DND-41 (cell line): Measurements from ENCODE around the gene UBTD1.

ENCODE experiments used
- ATAC-seq: fragments of 200-7000 bp; cut with Tn5 transposase; 3 replicates; pipeline ENCODE4 v1.9.1; 2021; ENCODE audit warnings: low read depth; ENCODE audit not compliant: insufficient read depth
- DNase-seq: peaks from one replicate; pipeline ENCODE4 v3.0.0-alpha.2; 2020
- H2AFZ ChIP-seq: 2 replicates; pipeline ENCODE4 v1.6.0; 2012; ENCODE audit warnings: low read depth, low read length
- H3K27ac ChIP-seq: 2 replicates; pipeline ENCODE4 v1.5.1; 2012; ENCODE audit warnings: low read length, inconsistent platforms
- H3K27me3 ChIP-seq: fragments of 200-600 bp; sonication (generic); 2 replicates; pipeline ENCODE4 v1.6.0; 2012; ENCODE audit warnings: low read length, mild to moderate bottlenecking, inconsistent platforms; ENCODE audit not compliant: insufficient read depth, poor library complexity
- H3K36me3 ChIP-seq: 2 replicates; pipeline ENCODE4 v1.5.1; 2012; ENCODE audit warnings: low read length, inconsistent platforms; ENCODE audit not compliant: insufficient read depth
- H3K4me1 ChIP-seq: 2 replicates; pipeline ENCODE4 v1.5.1; 2012; ENCODE audit warnings: mild to moderate bottlenecking, low read length; ENCODE audit not compliant: insufficient read depth
- H3K4me2 ChIP-seq: 2 replicates; pipeline ENCODE4 v1.6.0; 2012; ENCODE audit warnings: mild to moderate bottlenecking, moderate library complexity, low read length, inconsistent platforms; ENCODE audit not compliant: insufficient read depth
- H3K4me3 ChIP-seq, 2 experiments: fragments of 200-600 bp in 1 of 2; shearing (Covaris generic) in 1 of 2; 2 replicates each; pipeline ENCODE4 v1.5.1; 2012 to 2016; ENCODE audit warnings: inconsistent platforms in 2 of 2, low read length in 2 of 2, mild to moderate bottlenecking in 2 of 2, low read depth in 1 of 2, moderate library complexity in 1 of 2
- H3K79me2 ChIP-seq: 2 replicates; pipeline ENCODE4 v1.6.0; 2012; ENCODE audit warnings: low read length, inconsistent platforms; ENCODE audit not compliant: insufficient read depth
- H3K9ac ChIP-seq: 2 replicates; pipeline ENCODE4 v1.6.0; 2012; ENCODE audit warnings: low read depth, mild to moderate bottlenecking, inconsistent platforms, low read length, moderate library complexity
- H3K9me3 ChIP-seq: 2 replicates; pipeline ENCODE4 v1.5.1; 2012; ENCODE audit warnings: low read length, moderate library complexity, mild to moderate bottlenecking, inconsistent platforms; ENCODE audit not compliant: insufficient read depth, severe bottlenecking
- H4K20me1 ChIP-seq: 2 replicates; pipeline ENCODE4 v1.6.0; 2012; ENCODE audit warnings: low read length; ENCODE audit not compliant: insufficient read depth
- CTCF ChIP-seq: IDR thresholded peaks from 2 replicates; pipeline ENCODE4 v1.5.1; 2012; ENCODE audit warnings: borderline replicate concordance, low read length, moderate library complexity, mild to moderate bottlenecking; ENCODE audit not compliant: poor library complexity, severe bottlenecking; ENCODE audit errors: extremely low read depth
- EZH2 ChIP-seq: IDR thresholded peaks from 3 replicates; pipeline ENCODE4 v1.6.1; 2012; ENCODE audit warnings: borderline replicate concordance, low read depth, mild to moderate bottlenecking, moderate library complexity, low read length, inconsistent platforms; ENCODE audit not compliant: severe bottlenecking

The UBTD1 gene

GRCh38 chr10:97515271-97515978 is 16.7 kb downstream of the UBTD1 start:
- Histone ChIP-seq H4K20me1 (peaks cover 6% of the 10 kb centered on the region), H3K4me1 (no peaks in the 10 kb centered on the region), H3K4me3 (no peak overlapping the region), H3K9ac (no peak overlapping the region), H3K9me3 (no peaks in the 10 kb centered on the region), H3K27me3 (peaks cover 7% of the 10 kb centered on the region), H3K27ac (no peak overlapping the region), H3K79me2 (no peaks in the 10 kb centered on the region), H3K4me2 (no peak overlapping the region), H2AFZ (no peak overlapping the region), H3K36me3 (no peaks in the 10 kb centered on the region)
- ATAC-seq (no peak), DNase-seq (no peak)
- TF ChIP-seq EZH2 (no peak), CTCF (no peak)

- DNase-seq (no peak), ATAC-seq (no peak)
- Histone ChIP-seq H3K36me3 (no peaks in the 10 kb centered on the region), H4K20me1 (peaks cover 6% of the 10 kb centered on the region), H3K4me2 (no peak overlapping the region), H2AFZ (no peak overlapping the region), H3K9ac (no peak overlapping the region), H3K27ac (no peak overlapping the region), H3K9me3 (no peaks in the 10 kb centered on the region), H3K79me2 (no peaks in the 10 kb centered on the region), H3K4me3 (no peak overlapping the region), H3K27me3 (peaks cover 13% of the 10 kb centered on the region), H3K4me1 (no peaks in the 10 kb centered on the region)
- no peak for TF ChIP-seq CTCF
- no peak for TF ChIP-seq EZH2
Measured at GRCh38 chr10:97517096-97517750, 18.5 kb downstream of the UBTD1 start.

GRCh38 chr10:97517778-97518300 is 19.1 kb downstream of the UBTD1 start:
- no peaks in the 10 kb centered on the region for H3K79me2 ChIP-seq
- no peak for ATAC-seq

More at GRCh38 chr10:97517778-97518300, 19.1 kb downstream of the UBTD1 start:
- no peaks in the 10 kb centered on the region for H3K9me3 ChIP-seq
- no peak overlapping the region for H3K4me3 ChIP-seq
- DNase-seq: no peak
- no peak for TF ChIP-seq EZH2
- no peak for TF ChIP-seq CTCF
- no peak overlapping the region for H2AFZ ChIP-seq
- H3K9ac ChIP-seq: no peak overlapping the region
- no peak overlapping the region for H3K27ac ChIP-seq
- H3K36me3 ChIP-seq: no peaks in the 10 kb centered on the region
- H3K4me1 ChIP-seq: no peaks in the 10 kb centered on the region
- H3K27me3 ChIP-seq: peaks cover 13% of the 10 kb centered on the region
- peaks cover 6% of the 10 kb centered on the region for H4K20me1 ChIP-seq
- H3K4me2 ChIP-seq: no peak overlapping the region
